Nephron (organoid): ENCODE results near the gene CYSLTR2.
"Not testable (repeated sequence)": the region's sequence is repeated elsewhere in the genome, so short reads cannot be mapped to it uniquely, and the experiment has no call there.

Source experiments
- H3K27ac Mint-ChIP-seq, 3 experiments: 2 replicates each; pipeline ENCODE4 v1.8.0; 2020; ENCODE audit warnings: mixed read lengths in 3 of 3, mild to moderate bottlenecking in 2 of 3, moderate library complexity in 1 of 3
- H3K27me3 Mint-ChIP-seq: 2 replicates; pipeline ENCODE4 v1.8.0; 2021; ENCODE audit warnings: low read depth, mild to moderate bottlenecking, moderate library complexity, mixed read lengths
- H3K36me3 Mint-ChIP-seq: 2 replicates; pipeline ENCODE4 v1.8.0; 2020; ENCODE audit warnings: low read depth, mixed read lengths
- H3K4me1 Mint-ChIP-seq: 2 replicates; pipeline ENCODE4 v1.8.0; 2020; ENCODE audit warnings: mixed read lengths
- H3K4me3 Mint-ChIP-seq, 3 experiments: 2 replicates each; pipeline ENCODE4 v1.8.0; 2020; ENCODE audit warnings: mild to moderate bottlenecking in 3 of 3, mixed read lengths in 3 of 3, moderate library complexity in 2 of 3
- H3K9me3 Mint-ChIP-seq: 2 replicates; pipeline ENCODE4 v1.8.0; 2020; ENCODE audit warnings: mixed read lengths
- CTCF ChIP-seq, 3 experiments: fragments of 200-600 bp; sonication (generic); IDR thresholded peaks; one replicate each; pipeline ENCODE4 v1.5.0; 2021; ENCODE audit warnings: antibody characterized with exemption in 3 of 3; ENCODE audit not compliant: unreplicated experiment in 3 of 3

Gene CYSLTR2

DNA sequence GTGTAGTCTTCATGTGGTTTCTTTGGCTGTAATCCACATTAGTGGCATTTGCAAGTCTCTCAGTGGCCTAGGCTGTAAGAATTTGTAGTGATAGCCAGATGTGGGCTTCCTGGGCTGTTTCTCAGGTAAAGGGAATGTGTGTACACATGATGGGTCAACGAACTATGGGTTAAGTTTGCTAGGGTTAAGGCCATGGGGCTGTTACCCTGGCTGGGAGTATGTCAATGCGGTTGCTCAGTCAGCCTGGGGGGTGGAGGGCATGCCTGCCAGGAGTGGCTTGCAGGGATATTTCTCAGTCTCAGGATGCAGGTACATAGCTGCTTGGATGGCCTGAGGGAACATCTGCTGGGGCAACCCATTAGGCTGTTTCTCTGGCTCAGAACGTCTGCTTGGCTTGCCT lies 13.4 kb downstream of the CYSLTR2 start:
- TF ChIP-seq CTCF (IDR thresholded peaks at IDR 0.05; ENCODE audit: unreplicated experiment in 3 of 3), result no peak
- Mint-ChIP-seq H3K36me3 (no peaks in the 10 kb centered on the region), H3K4me3 (no peak overlapping the region), H3K27ac (no peak overlapping the region), H3K27me3 (no peaks in the 10 kb centered on the region), H3K4me1 (no peaks in the 10 kb centered on the region), H3K9me3 (peaks cover 57% of the 10 kb centered on the region)

- H3K36me3 Mint-ChIP-seq, H3K27ac Mint-ChIP-seq, H3K27me3 Mint-ChIP-seq, H3K4me3 Mint-ChIP-seq, H3K4me1 Mint-ChIP-seq: not testable (repeated sequence)
- peaks cover 45% of the 10 kb centered on the region for H3K9me3 Mint-ChIP-seq
Measured at GRCh38 chr13:48671421-48671820, 17.7 kb downstream of the CYSLTR2 start.

DNA sequence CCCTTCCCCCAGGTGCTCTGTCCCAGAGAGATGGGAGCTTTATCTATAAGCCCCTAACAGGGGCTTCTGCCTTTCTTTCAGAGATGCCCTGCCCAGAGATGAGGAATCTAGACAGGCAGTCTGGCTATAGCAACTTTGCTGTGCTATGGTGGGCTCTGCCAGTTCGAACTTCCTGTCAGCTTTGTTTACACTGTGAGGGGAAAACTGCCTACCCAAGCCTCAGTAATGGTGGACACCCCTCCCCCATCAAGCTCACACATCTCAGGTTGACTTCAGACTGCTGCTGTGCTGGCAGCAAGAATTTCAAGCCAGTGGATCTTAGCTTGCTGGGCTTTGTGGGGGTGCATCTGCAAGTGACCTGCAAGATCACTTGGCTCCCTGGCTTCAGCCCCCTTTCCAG lies 21.5 kb downstream of the CYSLTR2 start:
- H3K27me3 Mint-ChIP-seq, result no peaks in the 10 kb centered on the region
- no peak for TF ChIP-seq CTCF (IDR thresholded peaks at IDR 0.05; ENCODE audit: unreplicated experiment in 3 of 3)
- no peaks in the 10 kb centered on the region for H3K4me1 Mint-ChIP-seq
- peaks cover 26% of the 10 kb centered on the region for H3K9me3 Mint-ChIP-seq
- no peaks in the 10 kb centered on the region for H3K36me3 Mint-ChIP-seq
- no peak overlapping the region for H3K4me3 Mint-ChIP-seq
- no peak overlapping the region for H3K27ac Mint-ChIP-seq

DNA sequence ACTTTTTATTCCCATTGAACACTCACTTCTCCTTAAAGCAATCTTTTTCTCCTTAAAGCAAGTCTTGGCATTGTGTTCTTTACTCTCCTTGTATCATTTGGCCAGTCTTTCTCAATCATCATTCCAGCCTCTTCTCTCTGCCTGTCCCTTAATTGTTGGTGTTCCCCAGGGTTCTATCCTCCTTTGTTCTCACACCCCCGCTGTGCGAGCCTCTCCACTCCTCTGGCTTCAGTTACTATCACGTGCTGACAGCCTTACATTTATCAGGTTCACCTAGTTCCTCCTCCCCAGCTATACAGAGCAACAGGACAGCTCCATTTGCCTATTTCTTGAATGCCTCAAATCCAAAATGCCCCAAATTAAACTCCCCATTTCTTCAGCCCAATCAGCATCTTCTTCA lies 24.6 kb downstream of the CYSLTR2 start:
- Mint-ChIP-seq H3K4me3 (no peak overlapping the region), H3K9me3 (peaks cover 7% of the 10 kb centered on the region), H3K27me3 (no peaks in the 10 kb centered on the region), H3K4me1 (no peaks in the 10 kb centered on the region), H3K27ac (no peak overlapping the region), H3K36me3 (no peaks in the 10 kb centered on the region)
- TF ChIP-seq CTCF (IDR thresholded peaks at IDR 0.05; ENCODE audit: unreplicated experiment in 3 of 3), result no peak

GRCh38 chr13:48679941-48680680 lies 26.4 kb downstream of the CYSLTR2 start:
- H3K27me3 Mint-ChIP-seq, result no peaks in the 10 kb centered on the region
- H3K9me3 Mint-ChIP-seq, result no peaks in the 10 kb centered on the region
- H3K4me1 Mint-ChIP-seq, result no peaks in the 10 kb centered on the region
- no peak overlapping the region for H3K4me3 Mint-ChIP-seq
- H3K36me3 Mint-ChIP-seq, result no peaks in the 10 kb centered on the region
- no peak for TF ChIP-seq CTCF (IDR thresholded peaks at IDR 0.05; ENCODE audit: unreplicated experiment in 3 of 3)
- H3K27ac Mint-ChIP-seq, result no peak overlapping the region

DNA sequence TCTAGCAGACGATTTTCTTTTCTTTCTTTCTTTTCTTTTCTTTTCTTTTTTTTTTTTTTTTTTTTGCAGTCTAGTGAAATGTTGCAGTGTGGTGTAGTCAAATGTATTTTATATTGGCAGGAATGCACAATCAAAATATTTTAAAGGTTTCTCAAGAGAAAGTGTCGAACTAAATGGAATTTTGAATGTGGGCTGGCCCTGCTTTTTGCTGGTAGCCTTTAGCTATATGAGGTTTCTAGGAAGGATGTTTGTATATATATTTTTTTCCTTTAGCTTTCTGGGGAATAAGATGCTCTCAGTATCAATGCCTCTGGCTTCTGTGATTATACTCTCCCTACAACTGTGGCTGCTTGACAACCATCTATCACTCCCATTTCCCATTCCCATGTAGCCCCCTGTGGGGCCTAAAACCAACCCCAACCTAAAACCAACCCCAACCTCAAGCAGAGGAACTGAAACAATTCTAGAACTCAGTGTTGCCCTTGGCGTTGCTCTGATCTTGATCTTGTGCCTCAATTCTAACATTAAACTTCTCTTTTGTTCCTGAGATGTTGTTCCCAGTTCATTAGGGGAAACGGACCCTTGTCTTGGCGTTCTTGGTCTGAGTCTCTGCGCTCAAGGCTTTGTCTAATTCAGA lies 27.1 kb downstream of the CYSLTR2 start:
- H3K9me3 Mint-ChIP-seq, result no peaks in the 10 kb centered on the region
- H3K4me1 Mint-ChIP-seq, result no peaks in the 10 kb centered on the region
- no peaks in the 10 kb centered on the region for H3K36me3 Mint-ChIP-seq
- H3K4me3 Mint-ChIP-seq, result no peak overlapping the region
- TF ChIP-seq CTCF (IDR thresholded peaks at IDR 0.05; ENCODE audit: unreplicated experiment in 3 of 3), result no peak
- H3K27ac Mint-ChIP-seq, result no peak overlapping the region
- no peaks in the 10 kb centered on the region for H3K27me3 Mint-ChIP-seq
